DMS79 (cell line): Measurements from ENCODE around the gene CAMTA1.
A peak's percentile ranks its signal among the peaks of the same experiment; 100 is the strongest.
"Not testable (repeated sequence)": the region's sequence is repeated elsewhere in the genome, so short reads cannot be mapped to it uniquely, and the experiment has no call there.

Experiments
- DNase-seq: peaks from one replicate; lab custom pipeline; 2025; lab: John Stamatoyannopoulos, UW

Gene CAMTA1

DNA sequence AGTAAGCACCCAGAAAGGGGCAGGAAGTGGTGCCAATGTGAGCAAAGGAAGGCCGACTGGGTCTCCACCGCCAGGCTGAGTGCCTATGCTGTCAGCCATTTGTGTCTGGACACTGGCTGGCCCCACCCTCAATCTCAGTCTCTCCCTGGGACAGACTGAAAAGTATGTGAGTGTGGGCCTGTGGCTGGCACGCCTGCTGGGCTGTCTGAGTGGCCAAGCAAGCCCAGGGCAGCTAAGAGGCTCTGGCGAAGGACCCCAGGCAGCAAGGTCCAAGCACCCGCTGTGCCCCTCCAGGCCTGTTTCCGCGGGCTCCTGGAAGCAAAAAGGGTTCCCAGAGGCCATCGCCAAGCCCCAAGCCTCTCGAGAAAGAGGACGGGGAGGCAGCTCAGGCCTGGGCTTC, 892.6 kb downstream of the CAMTA1 start:
- no peak for DNase-seq

DNA sequence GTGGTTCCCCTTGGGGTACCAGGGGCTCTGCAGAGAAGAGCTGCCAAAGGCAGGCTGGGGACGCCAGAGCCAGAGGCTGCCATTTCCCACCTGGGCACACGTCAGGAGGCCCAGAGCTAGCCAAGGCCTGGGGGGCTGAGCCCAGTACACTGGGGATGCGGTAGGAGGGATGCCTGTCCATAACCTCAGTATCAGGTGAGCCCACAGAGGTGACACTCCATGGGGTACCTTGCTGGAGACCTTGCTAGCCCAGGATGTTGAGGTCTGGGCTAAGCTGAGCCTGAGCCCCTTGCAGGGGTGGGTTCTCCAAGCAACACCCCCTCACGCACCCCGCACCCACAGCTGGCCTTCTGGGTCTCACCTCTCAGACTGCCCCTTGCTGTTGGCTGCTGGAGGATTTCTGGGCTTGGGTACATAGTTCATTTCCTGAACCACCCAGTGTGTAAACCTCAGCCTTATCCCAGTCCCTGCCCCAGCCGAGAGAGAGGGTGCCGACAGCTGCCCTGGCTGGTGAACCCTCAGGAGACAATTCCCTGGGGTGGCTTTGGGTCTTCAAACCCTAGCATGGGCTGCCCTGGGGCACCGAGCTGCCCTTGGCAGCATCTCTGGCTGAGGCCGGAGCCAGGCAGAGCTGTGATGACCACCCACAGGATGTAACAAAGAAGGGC, 893.4 kb downstream of the CAMTA1 start:
- no peak for DNase-seq

DNA sequence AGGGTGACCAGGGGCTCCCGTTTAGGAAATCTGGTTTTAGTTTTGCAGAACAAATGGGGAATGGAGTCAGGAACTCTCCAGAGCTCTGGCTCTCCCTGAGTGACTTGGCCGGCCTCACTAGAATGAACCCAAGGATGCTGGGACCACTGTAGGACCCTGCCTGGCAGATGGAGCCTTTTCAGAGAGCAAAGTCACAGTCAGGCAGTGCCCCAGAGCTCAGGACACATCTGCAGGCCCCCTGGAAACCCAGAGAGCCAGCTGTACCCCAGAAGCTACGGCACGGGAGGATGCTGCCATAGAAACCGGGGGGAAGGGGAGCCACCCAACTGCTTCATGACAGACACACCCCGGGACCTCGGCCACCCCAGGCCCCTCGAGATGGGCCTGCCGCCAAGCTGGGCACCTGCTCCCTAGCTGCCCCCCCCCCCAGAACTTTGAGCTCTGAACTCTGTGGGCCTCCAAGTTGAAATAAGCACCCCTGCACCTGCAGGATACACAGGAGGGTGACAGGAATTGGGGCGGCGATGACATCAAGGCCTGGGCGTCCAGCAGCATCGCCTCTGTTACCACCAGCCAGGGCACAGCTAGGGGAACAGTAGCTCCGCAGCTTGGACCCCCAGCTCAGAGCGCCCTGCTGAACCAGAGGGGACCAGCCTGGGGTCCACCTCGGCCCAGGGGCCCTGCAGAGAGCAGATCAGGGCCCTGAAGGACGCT, 894.1 kb downstream of the CAMTA1 start:
- DNase-seq, result no peak

DNA sequence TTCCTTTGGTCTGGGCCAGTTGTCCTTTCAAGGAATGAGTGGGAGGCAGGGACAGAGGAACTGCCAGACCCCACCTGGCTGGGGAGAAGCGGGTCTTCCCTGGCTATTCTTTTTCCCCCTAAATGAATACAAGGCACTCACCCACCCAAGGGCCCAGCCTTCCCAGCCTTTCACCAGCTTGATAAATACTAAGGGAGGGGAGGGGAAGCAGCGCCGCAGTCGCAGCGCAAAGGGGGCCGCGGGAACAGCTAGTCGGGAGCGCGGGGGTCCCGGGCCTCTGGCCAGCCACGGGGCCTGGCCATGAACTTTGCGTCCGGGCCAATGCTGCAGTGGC, 894.6 kb downstream of the CAMTA1 start:
- DNase-seq, result no peak

DNA sequence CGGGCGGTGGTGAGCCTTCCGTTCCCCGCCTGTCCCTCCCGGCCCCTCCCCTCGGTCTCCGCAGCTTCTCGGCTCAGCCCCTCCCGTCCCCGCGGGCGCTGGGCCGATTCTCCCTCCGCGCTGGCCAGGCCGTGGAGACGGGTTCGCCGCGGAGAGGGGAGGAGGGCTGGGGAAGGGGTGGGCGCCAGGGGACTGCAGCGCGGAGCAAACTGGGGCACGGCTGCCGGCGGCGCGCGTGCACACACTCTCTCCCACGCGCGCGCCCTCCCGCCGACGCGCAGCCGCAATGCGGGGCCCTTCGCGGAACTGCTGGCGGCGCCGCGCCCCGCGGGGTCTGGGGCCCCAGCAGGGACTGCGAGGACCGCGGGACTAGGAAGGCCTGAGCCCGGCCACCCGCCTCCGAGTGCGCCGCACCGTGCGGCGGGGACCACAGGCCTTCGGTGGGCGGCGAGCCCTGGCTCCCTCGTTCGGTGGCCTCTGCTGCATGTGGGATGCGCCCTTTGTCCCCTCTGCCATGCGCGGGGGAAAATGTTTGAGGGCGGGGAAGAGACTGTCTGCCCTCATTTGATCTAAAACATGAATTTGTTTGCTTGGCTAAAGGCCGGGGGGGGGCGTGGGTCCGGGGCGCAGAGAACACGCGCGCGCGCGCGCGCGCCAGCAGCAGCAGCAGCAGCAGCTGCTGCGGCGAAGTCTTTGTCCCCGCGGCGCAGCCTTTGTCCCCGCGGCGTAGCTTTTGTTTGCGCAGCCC, 895.1 kb downstream of the CAMTA1 start:
- DNase-seq, result peak; percentile 61

DNA sequence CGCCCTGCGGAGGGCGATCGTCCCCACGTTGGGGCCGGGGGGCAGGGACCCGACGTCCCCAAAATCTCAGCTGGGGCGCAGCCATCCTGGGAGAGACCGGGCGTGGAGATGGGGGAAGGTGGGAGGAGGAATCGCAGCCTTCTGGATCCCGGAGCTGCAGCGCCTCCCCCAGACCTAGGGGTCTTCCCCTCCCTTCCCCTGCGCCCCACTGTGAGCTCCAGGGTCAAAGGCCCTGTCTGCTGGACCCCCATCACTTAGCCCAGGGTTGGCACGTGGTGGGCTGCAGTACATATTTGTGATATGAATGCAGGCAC, 895.7 kb downstream of the CAMTA1 start:
- peak; percentile 41 for DNase-seq

DNA sequence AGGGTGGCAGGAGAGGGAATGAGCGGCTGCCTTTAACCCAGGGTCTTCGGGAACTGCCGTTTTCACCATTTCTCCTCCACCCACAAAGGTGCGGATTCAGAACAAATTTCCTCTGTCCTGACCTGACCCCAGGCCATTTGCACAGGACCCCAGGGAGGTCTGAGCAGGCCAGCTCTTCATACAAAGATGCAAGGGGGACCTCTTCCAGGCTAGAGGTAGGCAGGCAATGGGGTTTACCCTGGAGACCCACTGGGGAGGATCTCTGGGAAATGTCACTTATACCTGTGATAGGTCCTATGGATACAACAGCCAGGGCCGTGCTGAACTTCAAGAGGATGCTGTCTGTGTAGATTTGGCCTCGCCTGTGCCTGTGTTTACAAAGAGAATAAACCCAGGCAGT, 896.1 kb downstream of the CAMTA1 start:
- no peak for DNase-seq

DNA sequence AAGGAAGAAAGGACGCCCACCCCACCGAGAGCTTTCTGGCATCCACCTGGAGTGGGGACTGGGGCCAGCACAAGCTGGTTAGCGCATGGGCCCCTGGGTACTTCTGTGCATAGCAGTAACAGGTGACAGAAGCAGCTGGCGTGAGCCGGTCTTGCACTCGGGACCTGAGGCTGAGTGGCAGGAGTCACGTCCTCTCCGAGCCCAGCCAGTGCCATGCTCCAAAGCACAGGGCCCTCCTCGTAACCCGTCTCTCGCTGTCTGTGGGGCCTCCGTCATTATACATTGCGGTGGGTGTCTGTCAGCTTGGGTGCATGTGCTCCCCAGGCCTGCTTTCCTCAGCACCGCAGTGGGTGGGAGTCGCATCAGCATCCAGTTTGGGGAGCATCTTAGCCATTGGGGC, 898.3 kb downstream of the CAMTA1 start:
- no peak for DNase-seq

DNA sequence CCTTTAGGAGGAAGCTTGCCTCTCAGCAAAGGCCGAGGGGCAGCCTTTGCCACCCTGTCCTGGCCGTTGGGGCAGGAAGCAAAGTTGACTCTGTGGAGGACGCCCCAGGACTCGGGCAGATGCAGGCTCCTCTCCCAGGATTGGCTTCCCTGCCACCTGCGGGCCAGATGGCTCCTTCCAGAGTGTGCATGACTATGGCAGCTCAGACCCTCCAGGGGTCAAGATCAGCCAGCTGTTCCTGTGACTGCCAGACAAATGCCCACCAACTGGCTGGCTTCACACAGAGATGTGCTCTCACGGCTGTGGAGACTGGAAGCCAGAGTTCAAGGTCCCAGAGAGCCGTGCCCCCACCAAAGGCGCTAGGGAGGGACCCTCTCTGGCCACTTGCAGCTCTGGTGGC, 898.9 kb downstream of the CAMTA1 start:
- no peak for DNase-seq

DNA sequence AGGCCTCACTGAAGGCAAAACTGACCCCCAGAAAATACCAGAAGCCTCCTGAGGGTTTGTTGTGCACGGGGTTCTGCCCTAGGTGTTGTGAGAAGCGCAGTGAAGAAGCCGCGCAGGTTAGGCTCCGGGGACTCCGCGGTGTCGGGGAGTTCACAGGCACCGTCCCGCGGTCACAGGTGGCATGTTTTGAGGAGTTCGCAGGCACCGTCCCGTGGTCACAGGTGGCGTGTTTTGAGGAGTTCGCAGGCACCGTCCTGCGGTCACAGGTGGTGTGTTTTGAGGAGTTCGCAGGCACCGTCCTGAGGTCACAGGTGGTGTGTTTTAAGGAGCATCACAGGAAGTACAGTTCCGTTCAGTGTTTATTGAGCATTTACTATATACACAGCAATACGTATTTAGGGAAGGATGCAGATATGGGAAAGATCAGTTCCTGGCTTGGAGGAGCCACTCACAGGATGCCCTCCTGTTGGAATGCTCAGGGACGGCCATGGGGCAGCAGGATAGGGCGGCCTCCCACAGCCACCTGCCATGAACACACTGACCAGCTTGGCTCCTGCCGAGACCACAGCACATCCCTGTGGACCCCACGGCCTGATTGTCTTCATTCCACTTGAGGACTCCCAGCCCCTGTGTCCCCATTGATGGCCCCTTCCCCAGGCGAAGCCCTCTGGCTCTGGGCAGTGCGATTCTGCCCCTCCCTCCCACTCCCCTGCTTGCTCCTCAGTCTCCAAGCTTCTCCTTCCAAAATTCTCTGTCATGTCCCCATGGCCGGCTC, 899.8 kb downstream of the CAMTA1 start:
- no peak for DNase-seq

DNA sequence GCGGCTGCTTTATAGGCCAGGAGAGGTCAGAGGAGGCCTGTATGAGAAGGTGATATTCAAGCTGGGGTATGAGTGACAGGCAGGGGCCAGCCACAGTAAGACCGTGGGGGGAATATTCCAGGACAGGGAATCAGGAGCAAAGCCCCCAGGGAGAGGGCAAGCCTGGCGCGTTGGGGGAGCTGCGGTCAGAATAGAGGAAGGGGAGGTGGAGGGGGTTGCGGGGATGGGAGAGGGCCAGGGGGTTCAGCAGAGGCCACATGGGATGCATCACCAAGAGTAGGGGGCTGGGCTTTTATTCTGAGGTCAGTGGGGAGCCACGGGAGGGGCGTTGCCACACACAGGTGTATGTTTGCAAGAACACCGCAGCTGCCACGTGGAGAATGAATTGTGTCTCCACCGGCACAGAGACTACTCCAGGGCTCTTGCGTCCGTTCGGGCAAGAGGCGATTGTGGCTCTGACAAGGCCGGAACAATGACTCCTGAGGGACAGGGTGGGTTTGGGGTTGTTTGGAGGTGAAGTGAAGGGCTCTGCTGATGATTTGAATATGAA, 901.1 kb downstream of the CAMTA1 start:
- DNase-seq, result no peak

DNA sequence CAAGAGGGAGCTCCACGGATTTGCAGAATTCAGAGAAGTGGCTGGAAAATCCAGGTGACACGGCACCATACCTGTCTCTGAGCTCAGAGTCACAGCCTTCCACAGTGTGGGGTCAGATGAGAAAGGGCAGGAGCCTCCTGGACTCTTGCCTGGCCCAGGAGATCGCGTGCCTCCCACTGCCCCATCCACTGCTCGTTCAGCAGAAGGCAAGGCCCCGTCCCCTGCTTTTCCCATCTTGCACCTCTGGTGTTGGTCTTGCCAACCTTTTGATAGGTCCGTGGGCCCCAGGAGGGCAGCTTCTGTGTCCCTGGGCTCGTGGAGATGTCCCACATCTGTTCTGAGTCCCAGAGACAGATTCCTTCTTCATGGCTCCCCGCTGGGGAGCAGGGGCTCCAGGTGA, 902.2 kb downstream of the CAMTA1 start:
- no peak for DNase-seq

DNA sequence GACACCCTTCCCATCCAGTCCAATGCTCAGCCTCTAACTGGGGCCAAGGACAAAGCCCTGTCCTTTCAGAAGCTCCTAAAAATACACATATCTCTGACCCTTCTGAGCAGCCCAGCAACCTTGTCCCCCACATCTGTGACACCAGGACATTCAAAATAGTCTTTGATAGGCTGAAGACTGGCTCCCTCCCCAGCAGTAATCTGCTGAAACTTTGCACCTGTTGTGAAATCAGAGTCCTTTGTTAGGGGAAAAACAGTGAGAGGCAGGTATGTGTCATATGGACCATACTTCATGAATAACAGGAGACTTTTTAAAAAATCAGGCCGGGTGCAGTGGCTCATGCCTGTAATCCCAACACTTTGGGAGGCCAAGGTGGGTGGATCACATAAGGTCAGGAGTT, 903.4 kb downstream of the CAMTA1 start:
- DNase-seq, result no peak

DNA sequence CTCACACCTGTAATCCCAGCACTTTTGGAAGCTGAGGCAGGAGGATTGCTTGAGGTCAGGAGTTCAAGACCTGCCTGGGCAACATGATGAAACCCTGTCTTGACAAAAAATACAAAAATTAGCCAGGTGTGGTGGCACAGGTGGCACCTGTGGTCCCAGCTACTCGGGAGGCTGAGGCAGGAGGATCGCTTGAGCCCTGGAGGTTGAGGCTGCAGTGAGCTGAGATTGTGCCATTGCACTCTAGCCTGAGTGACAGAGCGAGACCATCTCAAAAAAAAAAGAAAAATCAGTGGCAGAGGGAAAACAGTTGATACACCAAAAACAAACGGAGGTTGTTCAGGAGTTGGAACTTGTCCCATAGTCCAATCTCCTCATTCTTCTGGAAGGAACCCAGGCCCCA, 904.1 kb downstream of the CAMTA1 start:
- not testable (repeated sequence) for DNase-seq

DNA sequence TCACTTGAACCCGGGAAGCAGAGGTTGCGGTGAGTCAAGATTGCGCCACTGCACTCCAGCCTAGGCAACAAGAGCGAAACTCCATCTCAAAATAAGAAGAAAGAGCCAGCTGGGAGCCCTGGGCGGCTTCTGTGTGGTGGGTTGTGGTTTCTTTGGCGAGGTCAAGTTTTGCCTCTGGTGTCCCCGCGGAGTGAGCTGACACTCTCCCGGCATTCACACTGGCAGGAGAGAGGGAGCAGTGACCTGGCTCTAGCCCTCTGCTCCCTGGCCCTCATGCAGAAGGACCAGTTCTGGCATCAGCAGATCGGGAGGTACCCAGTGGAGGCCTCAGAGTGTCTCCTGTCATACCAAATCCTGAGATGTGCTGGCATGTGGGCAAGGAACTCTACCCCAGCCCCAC, 904.8 kb downstream of the CAMTA1 start:
- DNase-seq, result no peak

DNA sequence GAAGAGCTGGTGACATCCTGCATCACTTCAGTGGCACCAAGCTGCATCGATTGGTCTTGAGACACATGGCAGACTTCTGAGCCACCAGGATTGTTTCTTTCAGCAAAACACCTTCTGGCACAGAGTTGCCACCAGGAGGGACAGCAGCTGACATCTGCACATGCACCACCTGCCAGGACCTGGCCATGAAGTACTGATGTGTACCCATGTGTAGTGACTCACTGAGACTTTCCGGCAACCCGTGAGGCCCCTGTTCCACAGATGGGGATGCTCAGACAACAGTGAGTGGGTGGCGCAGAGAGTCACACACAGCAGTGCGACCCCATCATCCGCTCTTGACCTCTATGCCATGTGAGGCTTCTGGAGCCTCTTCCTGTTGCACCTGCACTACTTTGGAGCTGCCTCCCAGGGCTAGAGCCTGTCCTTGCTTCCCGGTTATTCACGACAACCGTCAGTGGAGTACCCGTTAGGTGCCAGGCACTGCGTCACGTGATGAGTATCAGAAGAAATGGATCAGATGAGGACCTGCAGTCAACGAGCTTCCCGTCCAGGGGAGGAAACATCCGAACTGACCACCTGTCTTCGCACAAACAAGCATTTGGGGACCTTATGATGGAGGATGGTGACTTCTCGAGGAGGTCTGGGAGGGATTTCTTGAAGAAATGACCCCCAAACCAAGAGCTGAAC, 905.4 kb downstream of the CAMTA1 start:
- no peak for DNase-seq

DNA sequence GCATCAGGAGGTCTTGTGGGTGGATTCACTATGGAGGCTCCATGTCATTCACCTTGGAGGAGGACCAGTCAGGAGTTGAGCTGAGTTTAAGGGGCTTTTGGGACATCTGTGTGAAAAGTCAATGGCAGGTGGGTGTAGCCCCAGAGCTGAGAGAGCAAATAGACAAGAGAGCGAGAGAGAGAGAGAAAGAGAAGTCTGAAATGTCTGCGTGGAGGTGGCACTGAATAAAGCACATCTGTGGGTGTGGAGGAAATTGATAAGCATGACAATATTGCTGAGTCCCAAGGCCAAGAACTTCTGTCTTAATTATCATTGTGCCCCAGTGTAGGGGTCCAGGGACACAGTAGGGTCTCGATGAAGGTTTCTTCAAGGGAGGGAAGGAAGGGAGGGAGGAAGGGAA, 906.3 kb downstream of the CAMTA1 start:
- no peak for DNase-seq

DNA sequence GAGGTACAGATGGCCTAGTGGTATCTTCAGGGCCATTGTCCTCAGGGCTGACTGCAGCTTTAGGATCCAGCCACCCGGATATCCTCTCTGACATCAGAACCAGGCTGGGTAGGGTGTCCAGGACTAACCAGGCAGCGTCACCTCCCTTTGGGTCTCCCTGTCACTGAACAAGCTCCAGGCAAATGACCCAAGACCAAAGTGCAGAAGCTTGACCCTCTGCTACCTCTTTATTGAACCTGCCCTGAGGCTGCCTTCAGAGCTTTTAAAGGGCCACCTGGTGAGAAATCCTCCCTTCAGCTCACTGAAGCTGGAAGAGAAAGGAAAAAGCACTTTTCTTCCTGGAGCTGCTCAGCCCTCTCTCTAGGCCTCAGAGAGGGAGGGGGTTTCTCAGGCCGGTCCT, 906.8 kb downstream of the CAMTA1 start:
- no peak for DNase-seq

DNA sequence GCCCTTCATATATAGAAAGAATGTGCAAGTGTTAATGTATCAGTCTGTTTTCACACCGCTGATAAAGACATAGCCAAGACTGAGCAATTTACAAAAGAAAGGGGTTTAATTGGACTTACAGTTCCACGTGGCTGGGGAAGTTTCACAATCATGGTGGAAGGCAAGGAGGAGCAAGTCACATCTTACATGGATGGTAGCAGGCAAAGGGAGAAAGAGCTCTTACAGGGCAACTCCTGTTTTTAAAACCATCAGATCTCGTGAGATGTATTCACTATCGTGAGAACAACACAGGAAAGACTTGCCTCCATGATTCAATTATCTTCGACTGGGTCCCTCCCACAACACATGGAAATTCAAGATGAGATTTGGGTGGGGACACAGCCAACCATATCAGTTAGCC, 907.8 kb downstream of the CAMTA1 start:
- not testable (repeated sequence) for DNase-seq

DNA sequence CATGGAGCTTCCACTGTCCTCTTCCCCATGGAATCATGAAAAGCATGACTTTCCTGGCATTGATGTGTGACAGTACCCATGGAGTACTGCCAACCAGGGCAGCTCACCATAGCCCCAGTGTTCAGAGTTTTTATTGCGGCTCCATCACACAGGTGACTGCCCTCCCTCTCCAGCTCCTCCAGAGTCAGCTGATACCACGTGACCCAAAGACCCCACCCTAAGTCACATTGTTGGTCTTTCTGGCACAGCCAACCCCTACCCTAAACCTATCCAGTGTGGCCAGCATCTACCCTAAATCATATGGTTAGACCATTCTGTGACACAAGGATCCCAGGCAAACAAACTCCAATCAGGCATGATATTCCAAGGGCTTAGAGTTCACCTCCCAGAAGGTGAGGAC, 908.4 kb downstream of the CAMTA1 start:
- DNase-seq, result no peak

DNA sequence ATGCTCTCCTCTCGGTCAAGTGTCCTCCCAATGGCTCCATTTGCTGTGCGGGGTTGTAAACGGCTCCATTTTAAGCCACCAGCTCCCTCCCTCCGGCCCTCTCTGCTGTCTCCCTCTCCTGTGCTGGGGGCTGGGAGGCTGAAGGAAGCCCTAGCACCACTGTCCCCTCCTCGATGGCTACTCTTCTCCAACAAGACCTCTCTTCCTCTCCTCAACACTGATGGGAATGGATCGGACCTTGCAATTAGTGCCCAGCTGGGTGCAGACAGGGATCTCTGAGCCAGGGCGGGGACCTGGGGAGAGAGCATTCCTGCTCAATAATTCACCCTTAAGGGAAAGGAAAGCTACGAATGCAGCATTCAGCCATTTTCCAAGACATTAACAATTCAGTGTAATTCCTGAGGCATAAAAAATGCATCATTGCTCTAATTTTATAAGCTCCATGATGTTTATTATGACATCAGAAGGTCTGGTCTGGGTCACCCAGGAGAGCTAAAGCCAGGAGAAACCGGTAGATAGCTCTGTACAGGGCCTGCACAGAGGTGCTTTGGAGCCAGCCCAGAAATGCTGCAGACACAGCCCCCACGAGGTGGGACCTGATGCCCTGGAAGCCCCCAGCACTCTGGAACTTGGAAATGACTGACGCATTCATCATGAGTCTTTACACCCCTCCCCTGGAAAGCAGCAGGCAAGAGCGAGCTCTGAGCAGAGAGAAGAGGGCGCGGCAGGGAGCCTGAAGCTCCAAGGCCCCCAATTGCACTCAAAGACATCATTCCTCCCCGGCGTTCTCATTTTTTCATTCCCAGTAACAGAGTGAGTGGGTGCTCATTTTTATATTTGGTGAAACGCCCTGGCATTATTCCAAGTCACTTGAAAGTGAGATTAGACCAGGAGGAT, 909.6 kb downstream of the CAMTA1 start:
- peak; percentile 14 for DNase-seq
